A549 (cell line): ENCODE data around the gene C9orf78.

Experiments used
- BHLHE40 ChIP-seq: IDR thresholded peaks from 2 replicates; pipeline ENCODE4 v1.6.1; 2012; ENCODE audit warnings: low read depth, low read length, inconsistent platforms
- MAX ChIP-seq: IDR thresholded peaks from 2 replicates; pipeline ENCODE4 v1.6.1; 2012
- RAD21 ChIP-seq, 2 experiments: fragments of >200 bp in 1 of 2; sonication (Bioruptor Twin) in 1 of 2; formaldehyde crosslinking in 1 of 2; IDR thresholded peaks in 1 of 2; conservative IDR thresholded peaks in 1 of 2; 2 replicates in 1 of 2; 3 replicates in 1 of 2; pipeline ENCODE4 v1.6.1; 2012 to 2018; ENCODE audit warnings: inconsistent platforms in 1 of 2
- RFX5 ChIP-seq: fragments of 450-650 bp; IDR thresholded peaks from 2 replicates; pipeline ENCODE4 v1.7.1; 2014; ENCODE audit warnings: antibody characterized with exemption, mild to moderate bottlenecking, moderate library complexity
- TF ChIP-seq, protein P1 (sequence below): fragments of >200 bp; sonication (Bioruptor Twin); formaldehyde crosslinking; IDR thresholded peaks from 3 replicates; pipeline ENCODE4 v1.5.1; 2016
- TF ChIP-seq, protein P2 (sequence below): fragments of 250-450 bp; sonication (Bioruptor Pico); IDR thresholded peaks from 2 replicates; pipeline ENCODE4 v1.5.0; 2021; ENCODE audit warnings: mild to moderate bottlenecking, moderate library complexity, borderline replicate concordance

DNA sequence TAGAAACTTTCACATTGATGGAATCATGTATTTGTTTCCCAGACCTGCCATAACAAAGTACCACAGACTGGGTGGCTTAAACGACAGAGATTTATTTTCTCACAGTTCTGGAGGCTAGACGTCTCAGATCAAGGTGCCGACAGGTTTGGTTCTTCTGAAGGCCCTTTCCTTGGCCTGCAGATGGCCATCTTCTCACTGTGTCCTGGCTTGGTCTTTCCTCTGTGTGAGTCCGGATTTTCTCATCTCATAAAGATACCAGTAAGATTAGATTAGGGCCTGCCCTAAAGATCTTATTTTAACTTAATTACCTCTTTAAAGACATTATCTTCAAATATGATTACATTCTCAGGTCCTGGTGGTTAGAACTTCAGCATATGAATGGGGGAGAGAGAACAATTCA lies 6.0 kb upstream of the C9orf78 start:
- TF ChIP-seq, protein P1, sequence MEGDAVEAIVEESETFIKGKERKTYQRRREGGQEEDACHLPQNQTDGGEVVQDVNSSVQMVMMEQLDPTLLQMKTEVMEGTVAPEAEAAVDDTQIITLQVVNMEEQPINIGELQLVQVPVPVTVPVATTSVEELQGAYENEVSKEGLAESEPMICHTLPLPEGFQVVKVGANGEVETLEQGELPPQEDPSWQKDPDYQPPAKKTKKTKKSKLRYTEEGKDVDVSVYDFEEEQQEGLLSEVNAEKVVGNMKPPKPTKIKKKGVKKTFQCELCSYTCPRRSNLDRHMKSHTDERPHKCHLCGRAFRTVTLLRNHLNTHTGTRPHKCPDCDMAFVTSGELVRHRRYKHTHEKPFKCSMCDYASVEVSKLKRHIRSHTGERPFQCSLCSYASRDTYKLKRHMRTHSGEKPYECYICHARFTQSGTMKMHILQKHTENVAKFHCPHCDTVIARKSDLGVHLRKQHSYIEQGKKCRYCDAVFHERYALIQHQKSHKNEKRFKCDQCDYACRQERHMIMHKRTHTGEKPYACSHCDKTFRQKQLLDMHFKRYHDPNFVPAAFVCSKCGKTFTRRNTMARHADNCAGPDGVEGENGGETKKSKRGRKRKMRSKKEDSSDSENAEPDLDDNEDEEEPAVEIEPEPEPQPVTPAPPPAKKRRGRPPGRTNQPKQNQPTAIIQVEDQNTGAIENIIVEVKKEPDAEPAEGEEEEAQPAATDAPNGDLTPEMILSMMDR = no peak
- TF ChIP-seq MAX (no peak), RFX5 (no peak), BHLHE40 (no peak), RAD21 (conservative IDR thresholded peaks at IDR 0.05 in 1 of 2, IDR thresholded peaks at IDR 0.05 in 1 of 2) (no peak)
- TF ChIP-seq, protein P2, sequence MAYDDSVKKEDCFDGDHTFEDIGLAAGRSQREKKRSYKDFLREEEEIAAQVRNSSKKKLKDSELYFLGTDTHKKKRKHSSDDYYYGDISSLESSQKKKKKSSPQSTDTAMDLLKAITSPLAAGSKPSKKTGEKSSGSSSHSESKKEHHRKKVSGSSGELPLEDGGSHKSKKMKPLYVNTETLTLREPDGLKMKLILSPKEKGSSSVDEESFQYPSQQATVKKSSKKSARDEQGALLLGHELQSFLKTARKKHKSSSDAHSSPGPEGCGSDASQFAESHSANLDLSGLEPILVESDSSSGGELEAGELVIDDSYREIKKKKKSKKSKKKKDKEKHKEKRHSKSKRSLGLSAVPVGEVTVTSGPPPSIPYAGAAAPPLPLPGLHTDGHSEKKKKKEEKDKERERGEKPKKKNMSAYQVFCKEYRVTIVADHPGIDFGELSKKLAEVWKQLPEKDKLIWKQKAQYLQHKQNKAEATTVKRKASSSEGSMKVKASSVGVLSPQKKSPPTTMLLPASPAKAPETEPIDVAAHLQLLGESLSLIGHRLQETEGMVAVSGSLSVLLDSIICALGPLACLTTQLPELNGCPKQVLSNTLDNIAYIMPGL (CRISPR knock-in tag) = no peak
